ENCODE results near the gene C18orf32. TPM values are rescaled to one million over a fixed set of nuclear protein-coding genes. Genes with fewer than 3 reads are reported as not detected.
A peak's percentile ranks its signal among the peaks of the same experiment; 100 is the strongest.

Gene C18orf32
- 31.6 and 32.9 TPM in 2 replicates for total RNA-seq

- peak within 1 kb of the TSS; percentile 98 for H3K27ac Mint-ChIP-seq
- H3K4me3 Mint-ChIP-seq = peak within 1 kb of the TSS; percentile 94
Observed at GRCh38 chr18:49486953-49487710, at the start of gene C18orf32. C18orf32 (minus strand) TSS chr18:49487234; CDS start chr18:49483748, 3,486 bp downstream.

DNA sequence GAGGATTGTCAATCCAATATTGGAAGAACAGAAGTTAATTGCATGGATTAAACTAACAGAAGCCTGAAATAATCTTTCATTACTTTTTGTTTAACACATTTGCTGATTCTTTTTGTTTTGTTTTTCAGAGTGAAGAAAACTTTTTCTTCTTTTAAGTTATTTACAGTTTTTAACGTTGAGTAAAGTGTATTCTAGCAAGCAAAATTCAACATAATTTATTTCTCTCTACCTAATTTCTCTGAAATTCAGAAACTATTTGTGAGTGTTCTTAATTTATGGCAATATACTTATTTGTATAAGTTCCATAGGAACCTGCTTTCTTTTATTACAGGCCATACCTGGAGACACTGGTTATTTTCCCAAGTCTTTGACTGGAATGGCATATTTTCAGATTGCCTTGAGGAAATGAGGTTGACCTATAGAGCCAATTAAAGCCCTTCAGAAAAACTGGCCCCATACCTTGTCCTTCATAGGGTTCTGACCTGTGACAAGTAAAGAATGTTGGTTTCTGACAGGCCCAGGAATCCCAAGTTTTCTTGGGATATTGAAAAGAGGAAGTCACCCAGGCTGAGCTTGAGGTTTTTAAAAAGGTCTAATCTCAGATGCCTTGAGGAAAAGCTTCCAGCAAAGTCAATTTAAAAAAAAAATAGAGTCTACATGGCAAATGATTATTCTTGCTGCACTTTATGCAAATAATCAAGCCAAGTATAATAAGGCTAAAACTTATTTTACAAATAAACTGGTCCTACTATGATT lies 48.0 kb upstream of the C18orf32 start:
- peaks cover 2% of the 10 kb centered on the region for H3K4me1 Mint-ChIP-seq
- H3K27me3 Mint-ChIP-seq = peaks cover 2% of the 10 kb centered on the region
- ATAC-seq (ENCODE audit: low read depth) (no peak), DNase-seq (no peak)
- CTCF ChIA-PET = no interaction called here
- H3K27ac Mint-ChIP-seq = no peak overlapping the region
- peaks cover 6% of the 10 kb centered on the region for H3K9me3 Mint-ChIP-seq
- H3K36me3 Mint-ChIP-seq (ENCODE audit: low read depth) = peaks cover 1% of the 10 kb centered on the region
- intact Hi-C loops (cut with micrococcal nuclease) = no loop called here
- TF ChIP-seq, protein P1, sequence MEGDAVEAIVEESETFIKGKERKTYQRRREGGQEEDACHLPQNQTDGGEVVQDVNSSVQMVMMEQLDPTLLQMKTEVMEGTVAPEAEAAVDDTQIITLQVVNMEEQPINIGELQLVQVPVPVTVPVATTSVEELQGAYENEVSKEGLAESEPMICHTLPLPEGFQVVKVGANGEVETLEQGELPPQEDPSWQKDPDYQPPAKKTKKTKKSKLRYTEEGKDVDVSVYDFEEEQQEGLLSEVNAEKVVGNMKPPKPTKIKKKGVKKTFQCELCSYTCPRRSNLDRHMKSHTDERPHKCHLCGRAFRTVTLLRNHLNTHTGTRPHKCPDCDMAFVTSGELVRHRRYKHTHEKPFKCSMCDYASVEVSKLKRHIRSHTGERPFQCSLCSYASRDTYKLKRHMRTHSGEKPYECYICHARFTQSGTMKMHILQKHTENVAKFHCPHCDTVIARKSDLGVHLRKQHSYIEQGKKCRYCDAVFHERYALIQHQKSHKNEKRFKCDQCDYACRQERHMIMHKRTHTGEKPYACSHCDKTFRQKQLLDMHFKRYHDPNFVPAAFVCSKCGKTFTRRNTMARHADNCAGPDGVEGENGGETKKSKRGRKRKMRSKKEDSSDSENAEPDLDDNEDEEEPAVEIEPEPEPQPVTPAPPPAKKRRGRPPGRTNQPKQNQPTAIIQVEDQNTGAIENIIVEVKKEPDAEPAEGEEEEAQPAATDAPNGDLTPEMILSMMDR (IDR thresholded peaks at IDR 0.05) = no peak
- no peak overlapping the region for H3K4me3 Mint-ChIP-seq
- POLR2A ChIA-PET = no interaction called here

More at GRCh38 chr18:49486953-49487710, at the start of gene C18orf32:
- Mint-ChIP-seq H3K27me3 (no peaks in the 10 kb centered on the region), H3K4me1 (peaks cover 68% of the 10 kb centered on the region), H3K9me3 (no peaks in the 10 kb centered on the region), H3K36me3 (ENCODE audit: low read depth) (peaks cover 69% of the 10 kb centered on the region)
- intact Hi-C loops (cut with micrococcal nuclease) = loop anchor here (1.0 to 5.0 kb wide), 10 partner anchors 27 to 1708 kb away; partner anchors contain the start of genes ACAA2, CFAP53, CXXC1 and DYM
- POLR2A ChIA-PET = interaction anchor here (0.5 to 2.4 kb wide), 30 partner anchors 8 to 1711 kb away, joined by 3 to 68 read pairs (median 4); partner anchors contain the start of genes CFAP53, CTIF, DYM and MBD1
- CTCF ChIA-PET = interaction anchor here (1.2 to 1.8 kb wide), 2 partner anchors 24 to 40 kb away, joined by 4 read pairs; no protein-coding TSS in a partner anchor
- DNase-seq (peak; percentile 94), ATAC-seq (ENCODE audit: low read depth) (peak; percentile 92)
- TF ChIP-seq, protein P1 (IDR thresholded peaks at IDR 0.05) = no peak

DNA sequence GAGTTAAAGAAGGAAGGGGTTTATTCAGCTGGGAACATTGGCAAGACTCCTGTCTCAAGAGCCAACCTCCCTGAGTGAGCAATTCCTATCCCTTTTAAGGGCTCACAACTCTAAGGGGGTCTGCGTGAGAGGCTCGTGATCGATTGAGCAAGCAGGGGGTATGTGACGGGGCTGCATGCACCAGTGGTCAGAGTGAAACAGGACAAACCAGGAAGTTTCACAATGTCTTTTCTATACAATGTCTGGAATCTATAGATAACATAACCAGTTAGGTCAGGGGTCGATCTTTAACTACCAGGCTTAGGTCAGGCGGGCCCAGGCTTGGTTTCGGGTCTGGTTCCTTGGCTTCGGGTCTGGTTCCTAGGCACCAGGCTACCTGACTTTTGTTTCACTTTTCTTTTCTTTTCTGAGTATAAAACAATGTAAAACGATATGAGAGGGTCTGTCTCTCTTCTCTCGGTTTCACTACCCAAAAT lies 44.7 kb upstream of the C18orf32 start:
- ChIA-PET CTCF (no interaction called here), POLR2A (no interaction called here)
- Mint-ChIP-seq H3K36me3 (ENCODE audit: low read depth) (peaks cover 1% of the 10 kb centered on the region), H3K9me3 (peaks cover 6% of the 10 kb centered on the region), H3K27ac (no peak overlapping the region), H3K4me3 (peak overlapping the region; percentile 67), H3K27me3 (peaks cover 6% of the 10 kb centered on the region), H3K4me1 (peaks cover 2% of the 10 kb centered on the region)
- TF ChIP-seq, protein P1 (IDR thresholded peaks at IDR 0.05) = no peak
- DNase-seq (no peak), ATAC-seq (ENCODE audit: low read depth) (no peak)
- intact Hi-C loops (cut with micrococcal nuclease) = no loop called here

DNA sequence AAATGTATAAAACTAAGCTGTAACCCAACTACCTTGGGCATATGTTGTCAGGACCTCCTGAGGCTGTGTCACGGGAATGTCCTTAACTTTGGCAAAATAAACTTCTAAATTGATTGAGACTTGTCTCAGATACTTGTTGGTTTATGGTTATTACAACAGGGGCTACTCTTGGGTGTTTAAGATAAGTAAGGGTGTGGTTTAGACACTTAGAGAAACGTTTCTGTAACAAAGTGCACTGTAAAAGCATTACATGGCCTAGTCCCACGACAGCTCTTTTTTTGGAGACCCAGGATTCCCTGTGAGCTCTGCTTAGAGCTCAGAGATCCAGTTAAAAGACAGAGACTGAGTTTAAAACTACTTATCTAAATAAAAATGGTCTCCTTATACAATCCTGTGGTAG lies 42.6 kb upstream of the C18orf32 start:
- H3K27me3 Mint-ChIP-seq = peaks cover 4% of the 10 kb centered on the region
- H3K36me3 Mint-ChIP-seq (ENCODE audit: low read depth) = no peaks in the 10 kb centered on the region
- H3K9me3 Mint-ChIP-seq = peaks cover 1% of the 10 kb centered on the region
- intact Hi-C loops (cut with micrococcal nuclease) = no loop called here
- no peak for ATAC-seq (ENCODE audit: low read depth)
- no peak overlapping the region for H3K27ac Mint-ChIP-seq
- TF ChIP-seq, protein P1 (IDR thresholded peaks at IDR 0.05) = no peak
- ChIA-PET POLR2A (no interaction called here), CTCF (no interaction called here)
- H3K4me1 Mint-ChIP-seq = peaks cover 2% of the 10 kb centered on the region
- no peak for DNase-seq
- H3K4me3 Mint-ChIP-seq = no peak overlapping the region

All from activated B cell treated with CpG ODN at 0.5 μM for 24 hours (primary cell).